ENCODE results near the gene IQCM.

Gene IQCM, protein sequence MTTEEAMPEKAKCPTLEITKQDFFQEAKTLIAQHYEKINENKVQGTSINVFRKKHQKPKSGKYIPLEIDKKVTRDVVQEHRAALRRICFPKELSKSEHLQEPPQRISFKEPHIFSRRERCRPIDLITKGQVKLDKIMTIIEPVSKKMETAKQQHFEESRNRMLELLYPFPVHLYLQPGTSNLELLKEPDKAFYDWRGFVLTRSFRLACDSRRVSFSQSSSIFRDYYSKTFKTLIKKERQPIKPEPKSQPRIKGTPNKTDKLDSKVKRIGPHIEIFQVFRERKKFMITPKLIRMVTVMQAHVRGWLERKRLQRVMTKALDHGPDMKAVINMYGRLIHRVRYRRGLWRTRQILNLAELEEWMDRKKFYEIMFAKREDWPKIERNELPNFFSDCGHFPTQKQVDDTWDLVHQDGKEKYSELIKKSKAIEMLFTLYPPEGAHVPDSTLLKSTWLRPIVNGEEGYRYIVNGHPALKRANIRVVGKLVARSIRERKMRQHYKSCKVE

DNA sequence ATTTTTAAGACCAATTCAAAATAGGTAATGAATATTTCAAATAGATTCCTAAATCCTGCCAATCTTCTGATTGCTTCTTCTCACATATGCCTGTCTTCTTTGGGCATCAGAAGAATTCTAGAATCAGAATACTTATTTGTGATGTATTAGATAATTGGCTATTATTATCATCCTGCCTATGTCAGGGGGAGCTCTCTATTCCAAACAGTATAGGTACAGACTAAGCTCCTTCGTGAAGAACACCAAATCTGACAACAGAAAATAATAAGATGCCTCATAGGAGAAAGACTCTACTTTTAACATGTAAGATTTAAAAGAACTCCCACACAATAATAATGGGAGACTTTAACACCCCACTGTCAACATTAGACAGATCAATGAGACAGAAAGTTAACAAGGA lies at the start of gene IQCM:
Gene IQCM (minus strand): TSS at position 101 of the 400 bp plus-strand sequence. CDS start 73,152 bp downstream, outside the sequence.
- no peak for DNase-seq

DNA sequence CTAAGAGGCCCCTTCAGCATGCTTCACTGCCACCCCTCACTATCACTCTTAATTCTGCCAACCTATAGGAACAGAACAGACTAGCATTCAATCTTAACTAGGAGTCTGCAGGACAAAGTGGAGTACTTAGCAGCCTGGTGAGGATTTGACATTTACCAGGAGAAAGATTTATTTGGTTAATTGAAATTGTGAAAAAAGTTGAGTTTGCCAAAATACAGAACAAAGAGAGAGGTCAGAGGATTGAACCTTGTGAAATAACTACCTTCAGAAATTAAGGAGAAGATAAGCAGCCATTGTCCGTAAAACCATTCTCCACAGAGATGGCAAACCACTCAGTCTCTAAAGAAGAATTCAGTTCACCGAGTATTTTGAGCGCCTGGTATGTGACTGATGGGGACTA lies 41.8 kb upstream of the IQCM start:
- DNase-seq, result no peak

DNA sequence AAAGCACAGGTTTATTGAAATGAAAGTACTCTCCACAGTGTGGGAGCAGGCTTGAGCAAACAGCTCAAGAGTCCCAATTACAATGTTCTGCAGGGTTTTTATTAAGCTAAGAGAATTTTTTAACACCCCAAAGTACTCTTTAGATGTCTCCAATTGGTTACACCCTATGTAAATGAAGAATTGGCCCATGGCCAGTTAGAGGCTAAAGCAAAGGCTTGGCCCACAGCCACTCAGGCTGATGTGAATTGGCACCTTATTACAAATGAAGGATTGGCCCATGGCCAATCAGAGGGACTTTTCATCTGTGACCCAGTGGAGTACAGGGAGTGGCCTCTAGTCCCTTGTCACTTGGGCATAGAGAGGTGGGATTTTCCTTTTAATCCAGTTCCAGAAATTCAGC lies 30.1 kb upstream of the IQCM start:
- peak; percentile 52 for DNase-seq

DNA sequence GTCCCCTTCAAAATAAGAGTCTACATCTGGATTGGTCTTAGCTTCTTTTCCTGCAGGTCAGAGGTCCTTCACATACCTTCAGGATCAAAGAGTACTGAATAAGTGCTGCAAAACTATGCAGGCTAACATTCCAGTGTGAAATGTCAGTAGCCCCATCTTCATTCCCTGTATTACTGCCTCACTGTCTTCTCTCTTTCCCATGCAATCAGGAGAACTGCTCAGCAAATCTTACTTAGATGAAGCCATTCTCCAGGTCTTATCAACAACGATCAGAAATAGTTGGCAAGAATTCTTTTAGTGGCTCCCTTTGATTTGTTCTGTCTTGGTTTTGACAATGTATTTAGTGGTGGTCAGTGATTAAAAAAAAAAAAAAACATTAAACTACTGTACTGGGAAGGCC lies 26.0 kb upstream of the IQCM start:
- no peak for DNase-seq

DNA sequence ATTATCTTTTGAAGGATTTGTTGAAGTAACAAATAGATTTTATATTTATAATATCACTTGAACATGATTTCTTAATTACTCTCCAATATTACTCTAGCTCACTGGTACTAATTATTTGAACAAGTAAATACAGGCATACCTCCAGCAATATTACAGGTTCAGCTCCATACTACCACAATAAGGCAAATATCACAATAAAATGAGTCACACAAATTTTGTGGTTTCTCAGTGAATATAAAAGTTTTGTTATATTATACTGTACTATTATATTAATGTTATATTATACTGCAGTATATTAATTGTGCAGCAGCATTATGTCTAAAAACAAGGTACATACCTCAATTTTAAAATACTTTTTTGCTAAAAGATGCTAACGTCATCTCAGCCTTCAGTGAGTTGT lies 22.4 kb upstream of the IQCM start:
- DNase-seq, result no peak

DNA sequence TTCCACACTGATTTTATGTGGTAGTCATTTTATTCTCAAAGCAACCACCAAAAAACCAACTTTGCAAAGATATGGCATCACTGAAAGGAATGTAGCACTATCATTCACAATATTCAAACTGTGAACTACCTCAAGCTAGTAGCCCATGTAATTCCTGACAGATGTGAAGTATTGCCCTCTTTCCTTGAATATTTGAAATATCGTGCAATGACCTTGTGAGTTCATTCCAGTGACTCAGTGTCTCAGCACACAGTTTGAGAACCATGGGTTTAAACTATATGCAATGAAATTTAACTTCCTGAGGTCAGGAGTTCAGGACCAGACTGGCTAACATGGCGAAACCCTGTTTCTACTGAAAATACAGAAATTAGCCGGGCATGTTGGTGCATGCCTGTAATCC lies 20.9 kb upstream of the IQCM start:
- no peak for DNase-seq

DNA sequence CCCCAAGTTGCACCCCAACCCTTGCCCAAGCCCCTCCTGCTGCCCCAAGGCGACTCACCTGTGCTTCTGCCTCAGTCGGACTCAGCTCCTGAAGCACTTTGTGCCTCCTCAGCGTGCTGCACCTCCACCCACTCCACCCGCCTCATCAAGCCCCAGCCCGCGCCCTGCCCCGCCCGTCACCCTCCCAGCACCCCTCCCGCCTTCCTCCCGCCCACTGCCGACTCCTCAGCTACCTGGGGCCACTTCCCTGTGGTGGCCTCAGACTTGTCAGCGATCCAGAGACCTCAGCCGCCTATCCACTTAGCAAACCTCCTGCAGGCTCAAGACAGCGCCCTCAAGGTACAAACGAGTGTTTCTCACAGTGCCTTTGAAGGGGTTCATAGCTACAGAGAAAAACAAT lies 19.6 kb upstream of the IQCM start:
- DNase-seq, result no peak

DNA sequence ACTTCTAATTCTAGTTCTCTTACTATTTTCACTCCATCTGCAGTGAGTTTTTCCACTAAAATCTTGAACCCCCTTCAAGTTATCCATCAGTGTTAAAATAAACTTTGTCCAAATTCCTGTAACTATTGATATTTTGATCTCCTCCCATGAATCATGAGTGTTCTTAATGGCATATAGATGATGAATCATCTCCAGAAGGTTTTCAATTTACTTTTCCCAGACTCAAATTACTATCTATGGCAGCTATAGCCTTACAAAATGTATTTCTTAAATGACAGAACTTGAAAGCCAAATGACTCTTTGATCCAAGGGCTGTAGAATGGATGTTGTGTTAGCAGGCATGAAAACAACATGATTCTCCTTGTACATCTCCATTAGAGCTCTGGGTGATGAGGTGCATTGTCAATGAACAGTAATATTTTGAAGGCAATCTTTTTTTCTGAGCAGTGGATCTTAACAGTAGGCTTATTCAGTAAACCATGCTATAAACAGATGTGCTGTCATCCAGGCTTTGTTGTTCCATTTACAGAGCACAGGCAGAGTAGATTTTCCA lies 16.1 kb upstream of the IQCM start:
- no peak for DNase-seq

DNA sequence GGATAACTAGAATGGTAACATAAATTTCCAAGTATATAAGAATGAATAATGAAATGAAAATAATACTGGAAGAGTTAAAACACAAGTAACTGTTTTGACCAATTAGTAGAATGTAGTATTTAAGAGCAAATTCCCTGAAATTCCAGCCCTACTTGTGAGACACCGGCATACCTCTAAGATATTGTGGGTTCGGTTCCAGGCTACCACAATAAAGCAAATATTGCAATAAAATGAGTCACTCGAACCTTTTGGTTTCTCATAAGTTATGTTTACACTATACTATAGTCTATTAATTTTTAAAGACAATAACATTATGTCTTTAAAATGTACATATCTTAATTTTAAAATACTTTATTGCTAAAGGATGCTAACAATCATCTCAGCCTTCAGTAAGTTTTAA lies 15.2 kb upstream of the IQCM start:
- DNase-seq, result no peak

DNA sequence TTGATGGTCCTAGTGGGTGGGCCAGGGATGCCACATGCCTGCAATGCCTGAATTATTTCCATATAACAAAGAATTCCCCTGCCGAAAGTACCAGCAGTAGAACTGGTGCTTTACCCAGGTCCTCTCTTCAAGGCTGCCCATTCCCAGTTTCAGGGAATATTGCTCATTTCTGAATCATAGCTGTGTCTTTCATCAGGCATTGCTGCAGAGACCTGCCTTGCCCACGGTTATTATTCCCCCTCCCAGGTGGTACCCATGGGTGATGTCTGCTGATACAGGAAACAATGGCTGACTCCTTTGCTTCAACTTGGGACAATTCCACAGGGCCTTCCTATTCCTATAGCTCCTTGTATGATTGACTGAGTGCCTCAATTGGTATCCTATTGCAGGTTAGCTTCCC lies 9.7 kb upstream of the IQCM start:
- no peak for DNase-seq

DNA sequence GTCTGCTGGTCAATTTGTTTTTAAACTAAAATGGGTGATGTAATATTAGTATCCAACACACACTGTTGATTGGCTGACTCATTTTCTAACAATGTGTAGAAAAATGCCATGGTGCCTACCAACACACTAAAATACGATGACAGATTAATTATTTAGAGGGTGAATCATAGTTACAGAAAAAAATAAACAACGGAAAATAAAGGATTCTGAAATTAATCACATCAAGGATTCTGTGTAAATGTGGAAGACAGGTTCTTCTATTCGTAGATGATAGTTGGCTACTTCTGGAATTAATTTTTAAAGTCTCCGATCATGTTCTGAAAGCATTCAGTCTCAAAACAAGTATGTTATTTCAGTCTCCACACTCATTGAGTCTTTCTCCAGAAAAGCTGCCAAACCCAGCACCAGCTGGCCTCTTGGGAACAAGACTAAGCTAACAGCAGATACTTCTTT lies 8.2 kb upstream of the IQCM start:
- no peak for DNase-seq

DNA sequence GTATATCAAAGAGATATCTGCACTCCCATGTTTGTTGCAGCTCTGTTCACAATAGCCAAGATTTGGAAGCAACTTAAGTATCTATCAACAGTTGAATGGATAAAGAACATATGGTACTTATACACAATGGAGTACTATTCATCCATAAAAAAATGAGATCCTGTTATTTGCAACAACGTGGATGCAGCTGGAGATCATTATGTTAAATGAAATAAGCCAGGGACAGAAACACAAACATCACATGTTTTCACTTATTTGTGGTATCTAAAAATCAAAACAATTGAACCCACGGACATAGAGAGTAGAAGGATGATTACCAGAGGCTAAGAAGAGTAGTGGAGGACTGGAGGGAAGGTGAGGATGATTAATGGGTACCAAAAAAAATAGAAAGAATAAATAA lies 14.2 kb downstream of the IQCM start:
- DNase-seq, result no peak

DNA sequence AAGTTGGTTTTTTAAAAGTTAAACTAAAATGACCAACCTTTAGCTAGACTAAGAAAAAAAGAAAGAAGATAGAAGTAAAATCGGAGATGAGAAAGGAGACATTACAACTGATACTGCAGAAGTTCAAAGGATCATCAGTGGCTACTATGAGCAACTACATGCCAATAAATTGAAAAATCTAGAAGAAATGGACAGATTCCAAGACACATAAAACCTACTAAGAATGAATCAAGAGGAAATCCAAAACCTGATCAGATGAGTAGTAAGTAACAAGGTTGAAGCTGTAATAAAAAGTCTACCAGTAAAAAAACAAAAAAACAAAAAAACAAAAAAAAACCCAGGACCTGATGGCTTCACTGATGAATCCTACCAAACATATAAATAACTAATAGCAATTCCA lies 16.1 kb downstream of the IQCM start:
- DNase-seq, result no peak

DNA sequence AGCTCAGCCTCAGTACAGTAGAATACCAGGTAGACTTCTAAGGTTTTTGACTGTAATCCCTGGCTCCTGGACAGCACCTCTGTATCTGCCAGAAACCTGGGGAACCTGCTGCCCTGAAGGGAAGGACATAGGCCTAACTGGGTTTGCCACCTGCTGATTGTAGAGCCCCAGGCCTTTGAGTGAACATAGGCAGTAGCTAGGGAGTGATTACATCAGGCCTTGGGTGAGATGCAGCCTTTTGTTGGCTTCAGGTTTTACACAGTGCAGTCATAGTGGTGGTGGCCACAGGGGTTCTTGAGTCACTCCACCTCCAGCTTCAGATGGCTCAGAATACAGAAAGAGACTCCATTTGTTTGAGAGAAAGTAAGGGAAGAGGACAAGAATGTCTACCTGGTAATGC lies 19.3 kb downstream of the IQCM start:
- no peak for DNase-seq

DNA sequence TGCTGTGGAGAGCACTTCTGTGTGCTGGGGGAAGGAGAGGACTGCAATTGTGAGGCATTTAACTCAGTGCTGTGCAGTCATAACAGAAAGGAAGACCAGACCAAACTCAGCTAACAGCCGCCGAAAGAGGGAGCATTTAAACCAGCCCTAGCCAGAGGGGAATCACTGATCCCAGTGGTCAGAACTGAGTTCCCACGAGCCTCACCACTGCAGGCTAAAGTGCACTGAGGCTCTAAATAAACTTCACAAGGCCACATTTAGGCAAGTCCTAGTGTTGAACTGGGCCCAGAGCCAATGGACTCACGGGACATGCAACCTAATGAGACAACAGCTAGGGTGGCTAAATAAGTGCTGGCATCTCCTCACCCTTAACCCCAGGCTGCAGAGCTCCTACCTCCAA lies 20.4 kb downstream of the IQCM start:
- no peak for DNase-seq

DNA sequence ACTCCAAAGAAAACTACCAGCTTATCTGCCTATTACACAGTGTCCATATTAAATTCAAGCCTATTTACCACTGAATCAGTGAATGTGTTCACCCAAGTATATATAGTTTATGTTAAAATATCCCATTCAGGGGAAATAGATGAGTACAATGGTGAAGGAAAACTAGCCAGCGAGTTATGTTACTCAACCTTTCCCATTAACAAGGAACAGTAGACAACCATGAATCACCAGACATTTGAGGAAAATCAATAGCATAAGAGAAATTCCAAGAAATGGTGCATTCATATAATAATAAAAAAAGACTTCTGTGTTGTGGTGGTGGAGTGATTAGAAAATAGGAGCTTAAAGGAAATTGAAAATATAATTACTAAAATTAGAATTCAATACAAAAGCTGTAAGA lies 21.3 kb downstream of the IQCM start:
- no peak for DNase-seq

DNA sequence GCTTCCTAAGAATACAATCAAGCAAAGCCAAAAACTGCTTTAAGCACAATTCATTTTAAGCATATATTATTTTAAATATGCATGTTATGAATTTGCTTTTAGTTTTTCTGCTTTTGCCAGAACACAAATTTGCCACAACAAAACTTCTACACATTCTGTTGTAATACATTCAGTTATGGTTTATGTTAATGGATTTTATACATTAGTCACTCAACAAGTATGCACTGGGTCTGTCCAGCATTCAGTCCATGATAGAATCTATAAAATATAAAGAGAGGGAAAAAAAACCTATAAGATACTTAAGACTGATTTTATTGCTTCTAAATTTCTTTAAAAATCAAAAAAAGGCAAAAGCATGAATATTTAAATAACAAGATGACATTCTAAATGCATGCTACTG lies 22.2 kb downstream of the IQCM start:
- no peak for DNase-seq

DNA sequence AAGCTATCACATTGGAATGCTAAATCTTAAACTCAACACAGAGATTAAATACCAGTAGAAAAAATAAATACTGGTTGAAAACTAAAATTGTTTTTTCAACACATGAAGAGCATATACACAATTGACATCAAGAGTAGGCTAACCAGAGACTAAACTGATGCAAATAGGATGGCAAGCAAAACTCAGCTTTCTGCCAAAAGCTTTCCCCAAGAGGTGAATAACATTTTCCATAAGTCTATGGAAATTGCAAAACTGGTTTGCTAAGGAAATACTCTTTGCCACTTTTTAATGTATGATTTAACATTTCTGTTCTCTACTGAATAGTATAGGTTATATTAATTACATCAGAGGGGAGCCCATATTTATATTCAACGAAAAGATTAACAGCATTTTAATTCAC lies 23.8 kb downstream of the IQCM start:
- DNase-seq, result no peak

DNA sequence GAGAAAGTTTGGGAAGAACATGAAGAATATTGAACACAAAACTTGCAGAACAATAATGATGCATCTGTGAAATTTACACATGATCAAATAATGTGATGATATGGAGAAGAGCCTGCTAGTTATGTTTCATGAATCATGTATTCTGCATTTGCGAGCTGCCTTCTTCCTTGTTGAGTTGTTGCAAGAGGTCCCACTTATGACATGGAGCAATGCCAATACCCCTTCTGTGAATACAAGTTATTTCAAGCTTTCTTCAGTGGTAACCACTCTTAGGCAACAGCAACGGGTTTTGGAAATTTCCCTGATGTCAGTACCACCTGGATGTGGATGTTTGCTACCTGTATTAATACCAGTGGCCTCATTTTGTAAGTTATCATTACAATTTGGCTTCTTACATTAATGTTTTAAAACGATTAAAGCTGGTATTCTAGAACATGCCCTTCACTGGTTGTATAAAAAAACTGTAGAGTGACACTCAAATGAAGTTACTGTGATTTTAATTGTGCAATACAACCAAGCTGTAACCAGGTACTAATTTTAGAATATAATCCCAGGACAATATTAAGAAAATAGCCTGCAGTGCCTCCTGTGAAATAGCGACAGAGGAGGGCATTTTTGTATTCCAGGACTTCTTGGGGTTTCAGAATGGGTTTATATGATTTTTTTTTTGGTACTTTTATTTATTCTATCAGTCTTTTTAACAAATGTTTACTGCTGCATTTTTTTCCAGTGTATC lies 25.3 kb downstream of the IQCM start:
- DNase-seq, result no peak

DNA sequence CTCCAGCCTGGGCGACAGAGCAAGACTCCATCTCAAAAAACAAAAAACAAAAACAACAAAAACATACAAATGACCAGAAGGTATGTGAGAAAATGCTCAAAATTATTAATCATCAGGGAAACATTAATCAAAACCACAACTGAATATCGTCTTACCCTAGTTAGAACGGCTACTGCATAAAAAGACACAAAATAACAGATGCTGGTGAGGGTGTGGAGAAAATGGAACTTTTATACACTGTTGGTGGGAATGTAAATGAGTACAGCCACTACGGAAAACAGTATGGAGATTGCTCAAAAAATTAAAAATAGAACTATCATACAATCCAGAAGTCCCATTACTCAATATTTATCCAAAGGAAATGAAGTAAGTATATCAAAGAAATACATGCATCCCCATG lies 27.3 kb downstream of the IQCM start:
- no peak for DNase-seq

DNA sequence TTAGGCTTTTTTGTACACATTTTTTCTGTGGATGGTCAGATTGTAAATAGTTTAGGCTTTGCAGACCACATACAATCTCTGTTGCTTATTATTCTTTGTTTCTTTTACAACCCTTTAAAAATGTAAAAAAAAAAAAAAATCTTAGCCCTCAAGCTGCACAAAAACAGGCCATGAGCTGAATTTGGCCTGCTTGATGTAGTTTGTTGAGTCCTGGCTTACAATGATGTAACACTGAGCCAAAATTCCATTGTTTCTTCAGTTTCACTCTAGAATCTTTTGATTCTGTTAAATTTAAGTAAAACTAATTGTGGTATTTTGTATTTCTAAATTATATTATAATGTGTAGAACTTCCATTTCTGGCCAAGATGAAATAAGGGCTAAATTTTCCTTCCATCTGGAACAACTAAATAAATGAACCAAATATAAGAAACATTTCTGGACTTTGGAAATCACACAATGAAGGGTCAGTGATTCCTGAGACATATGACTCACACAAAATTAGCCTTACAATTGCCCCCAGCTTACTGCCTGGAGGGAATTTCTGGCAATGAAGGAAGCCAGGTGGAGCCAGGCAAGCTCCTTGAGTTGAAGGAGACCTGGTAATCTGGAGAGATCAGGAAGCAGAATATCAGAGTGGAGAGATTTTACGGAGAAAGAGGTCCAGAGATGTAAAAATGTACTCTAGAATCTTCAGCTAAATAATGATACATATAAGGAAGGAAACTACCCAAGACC lies 29.8 kb downstream of the IQCM start:
- no peak for DNase-seq

DNA sequence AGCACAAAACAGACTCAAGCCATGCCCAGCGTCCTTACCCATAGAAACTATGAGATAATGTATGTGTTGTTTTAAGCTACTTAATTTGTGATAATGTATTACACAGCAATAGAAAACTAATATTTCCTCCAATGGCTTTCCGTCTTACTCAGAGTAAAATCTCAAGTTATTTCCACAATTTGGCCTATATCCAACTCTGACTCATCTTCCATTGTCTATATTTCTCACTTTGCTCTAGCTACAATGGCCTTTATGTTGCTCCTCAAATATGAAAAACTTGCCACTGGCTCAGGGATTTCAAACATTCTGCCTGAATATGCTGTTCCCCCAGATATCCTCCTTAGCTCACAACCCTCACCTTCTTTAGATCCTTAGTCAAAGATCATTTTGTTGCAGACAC lies 31.6 kb downstream of the IQCM start:
- no peak for DNase-seq

DNA sequence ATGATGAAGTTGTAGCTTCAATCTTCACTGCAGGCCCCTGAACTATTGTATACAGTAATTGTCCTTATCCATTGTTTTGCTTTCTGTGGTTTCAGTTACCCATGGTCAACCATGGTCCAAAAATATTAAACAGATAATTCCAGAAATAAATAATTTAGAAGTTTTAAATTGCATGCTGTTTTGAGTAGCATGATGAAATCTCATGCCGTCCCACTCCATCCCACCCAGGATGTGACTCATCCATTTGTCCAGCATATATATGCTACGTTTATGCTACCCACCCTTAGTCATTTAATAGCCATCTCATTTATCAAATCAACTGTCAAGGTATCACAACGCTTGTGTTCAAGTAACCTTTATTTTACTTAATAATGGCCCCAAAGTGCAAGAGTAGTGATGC lies 34.5 kb downstream of the IQCM start:
- no peak for DNase-seq
